GM21825 (cell line): ENCODE data around the gene PTPRG.

Source experiments
- ATAC-seq: cut with Tn5 transposase; IDR thresholded peaks from one replicate; pipeline ENCODE4 v1.9.1; 2021; ENCODE audit warnings: mild to moderate bottlenecking, moderate library complexity; ENCODE audit not compliant: unreplicated experiment

Gene PTPRG

DNA sequence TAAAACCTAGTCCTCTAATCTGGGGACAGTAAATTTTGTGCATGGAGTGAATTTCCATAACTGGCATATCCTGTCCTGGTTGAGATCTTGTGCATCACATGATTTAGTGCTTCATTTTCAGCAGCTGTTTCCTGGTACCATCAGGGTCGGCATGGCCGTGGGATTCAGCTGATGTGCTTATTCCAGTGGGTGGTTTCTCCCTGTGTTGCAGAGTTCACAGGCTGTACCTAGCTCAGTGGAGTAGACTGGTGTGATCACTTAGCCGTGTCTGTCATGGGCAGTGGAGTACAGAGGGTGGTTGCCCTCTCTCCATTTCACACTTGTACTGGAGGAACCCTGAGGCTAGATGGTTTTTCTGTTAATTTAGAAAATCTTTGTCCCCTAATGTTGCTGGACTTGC lies 228.5 kb downstream of the PTPRG start:
- no peak for ATAC-seq

DNA sequence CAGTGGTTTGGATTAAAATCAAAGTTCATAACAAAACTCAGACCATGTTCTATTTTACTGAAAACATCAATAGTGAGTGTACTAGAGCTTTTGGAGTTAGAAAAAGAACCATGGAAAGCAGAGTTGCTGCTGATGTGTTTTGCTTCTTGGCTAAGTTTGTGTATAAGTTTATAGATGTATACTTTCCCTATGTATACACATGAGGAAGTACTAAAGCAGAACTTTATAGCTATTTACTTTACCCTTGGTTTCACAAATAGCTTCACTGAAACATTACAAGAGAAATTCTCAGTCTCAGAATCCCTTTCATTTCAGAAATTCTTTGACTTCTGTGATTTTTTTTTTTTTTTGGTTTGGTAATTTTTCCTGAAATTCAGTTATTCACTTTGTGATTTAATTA lies 229.0 kb downstream of the PTPRG start:
- ATAC-seq = no peak

DNA sequence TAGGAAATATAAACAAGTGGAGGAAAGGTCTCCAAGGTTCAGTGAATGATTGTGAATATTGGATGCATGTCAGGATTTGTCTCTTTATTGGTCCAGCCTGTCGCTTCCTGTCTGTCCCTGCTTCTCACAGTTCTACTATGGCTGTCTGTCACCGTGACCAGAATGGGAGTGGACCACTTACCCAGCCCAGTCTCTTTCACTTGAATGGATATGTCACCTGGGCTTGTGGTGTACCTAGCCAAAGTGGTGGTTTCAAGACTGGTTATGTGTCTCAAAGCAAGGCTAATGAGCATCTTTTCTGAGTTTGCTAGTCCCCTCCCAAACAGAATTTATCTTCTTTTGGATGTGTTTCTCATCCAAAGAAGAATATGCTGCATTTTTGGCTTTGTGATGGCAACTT lies 231.7 kb downstream of the PTPRG start:
- ATAC-seq = no peak

DNA sequence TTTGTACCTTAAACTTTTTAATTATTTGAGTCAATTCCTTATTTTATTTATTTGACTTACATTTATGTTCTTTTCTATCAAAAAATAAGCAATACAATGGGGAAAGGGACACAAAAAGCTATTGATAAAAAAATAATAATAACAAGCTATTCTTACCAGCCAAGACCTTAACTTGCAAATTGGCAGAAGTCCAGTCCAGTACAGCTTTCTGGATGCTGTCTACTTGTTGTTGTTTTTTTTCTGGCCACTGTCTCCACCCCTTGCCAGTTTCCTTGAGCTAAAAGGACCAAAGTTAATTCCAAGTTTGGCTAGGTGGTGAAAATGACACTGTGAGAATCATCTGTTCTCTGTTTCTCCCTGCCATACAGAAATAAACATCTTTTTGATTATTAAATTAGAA lies 232.2 kb downstream of the PTPRG start:
- ATAC-seq = no peak

DNA sequence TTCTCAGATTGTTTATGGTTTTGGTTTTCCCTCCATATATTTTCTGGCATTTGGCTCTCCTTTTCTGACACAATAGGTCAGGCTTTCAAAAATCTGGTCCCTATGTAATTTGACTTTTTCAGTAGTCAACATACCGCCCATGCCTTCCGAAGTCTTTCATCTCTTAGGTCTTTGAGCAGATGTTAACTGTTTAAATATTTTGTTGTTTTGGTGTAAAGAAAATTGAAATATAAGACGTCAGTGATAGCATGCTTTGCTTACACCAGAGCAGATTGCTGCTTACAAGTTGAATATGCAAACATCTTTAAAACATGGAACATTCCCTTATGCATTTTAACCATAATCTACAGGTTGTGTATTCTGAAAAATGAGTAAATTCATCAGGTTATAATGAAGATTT lies 233.0 kb downstream of the PTPRG start:
- ATAC-seq = no peak

DNA sequence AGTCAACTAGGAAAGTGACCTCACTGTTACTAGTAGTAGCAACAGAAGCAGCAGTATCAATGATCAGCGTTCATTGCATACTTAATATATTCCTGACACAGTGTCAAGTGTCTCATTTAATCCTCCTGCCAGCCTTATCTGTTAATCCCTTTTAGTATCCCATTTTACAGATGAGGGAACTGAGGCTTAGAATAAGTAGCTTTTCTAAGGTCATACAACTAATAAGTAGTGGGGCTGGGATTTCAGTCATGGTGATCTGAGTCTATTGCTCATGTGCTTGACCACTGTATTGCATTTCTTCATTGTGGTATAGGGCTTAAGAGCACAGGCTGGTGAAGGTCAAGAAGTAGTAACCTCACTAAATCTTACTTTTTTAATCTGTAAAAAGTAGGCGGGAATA lies 233.6 kb downstream of the PTPRG start:
- no peak for ATAC-seq

DNA sequence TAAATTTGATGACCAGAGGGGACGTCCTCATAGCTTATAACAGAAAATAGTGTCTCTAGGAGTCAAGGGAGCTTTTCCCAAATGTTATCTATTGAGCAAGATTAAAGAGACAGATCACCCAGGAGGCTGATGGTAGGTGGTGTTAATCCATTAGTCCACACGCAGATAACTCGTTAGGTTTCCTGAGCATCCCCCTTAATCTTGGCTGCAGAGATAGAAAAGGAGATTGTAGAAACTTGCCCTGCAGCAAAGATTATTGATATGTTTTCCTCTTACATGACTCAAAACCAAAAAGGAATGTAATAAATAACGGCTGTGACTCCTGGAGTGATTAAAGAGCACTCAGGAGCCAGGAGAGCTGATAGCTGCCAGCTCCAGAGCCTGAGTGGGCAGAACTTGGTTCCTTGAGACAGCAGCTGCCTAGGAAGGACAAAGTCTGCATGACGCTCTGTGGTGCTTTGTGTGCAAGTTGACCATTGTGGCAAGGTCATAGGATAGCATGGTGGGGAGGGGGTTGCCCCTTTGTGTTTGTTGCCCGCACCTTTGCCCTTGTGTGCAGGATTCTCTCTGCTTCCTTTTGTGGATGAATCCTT lies 234.8 kb downstream of the PTPRG start:
- ATAC-seq = no peak

DNA sequence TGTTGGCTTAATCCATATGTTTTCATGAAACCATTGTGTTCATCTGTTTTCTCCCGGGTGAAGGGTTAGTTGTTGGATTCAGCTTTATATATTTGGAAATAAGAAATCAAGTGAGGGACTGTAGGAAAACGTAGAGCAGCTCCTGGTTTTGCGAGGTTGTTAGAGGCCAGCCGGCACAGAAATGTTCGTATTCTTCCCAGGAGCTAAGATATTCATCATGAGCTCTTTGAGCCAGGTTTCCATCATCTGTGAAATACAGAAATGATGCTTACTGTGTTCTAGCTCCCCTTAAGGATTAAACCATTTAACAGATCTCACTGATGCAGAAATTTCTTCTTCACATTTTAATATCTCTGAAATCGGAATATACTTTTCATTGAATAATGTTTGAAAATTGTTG lies 235.5 kb downstream of the PTPRG start:
- ATAC-seq = no peak

DNA sequence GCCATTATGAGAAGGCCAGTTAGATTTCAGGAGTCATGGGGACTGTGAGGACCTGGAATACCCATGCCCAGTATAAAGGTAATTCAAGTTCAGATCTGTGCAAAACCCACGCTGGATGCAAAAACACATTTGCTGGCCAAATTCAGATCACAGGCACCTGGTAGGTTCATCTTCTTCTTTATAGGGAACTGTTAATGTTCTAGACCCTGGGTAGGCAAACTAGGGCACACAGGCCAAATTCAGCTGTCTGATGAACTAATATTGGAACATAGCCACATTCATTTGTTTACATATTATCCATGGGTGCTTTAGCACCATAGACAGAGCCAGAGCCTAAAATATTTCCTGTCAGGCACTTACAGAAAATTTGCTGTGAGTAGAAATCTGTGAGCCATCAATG lies 241.4 kb downstream of the PTPRG start:
- no peak for ATAC-seq

DNA sequence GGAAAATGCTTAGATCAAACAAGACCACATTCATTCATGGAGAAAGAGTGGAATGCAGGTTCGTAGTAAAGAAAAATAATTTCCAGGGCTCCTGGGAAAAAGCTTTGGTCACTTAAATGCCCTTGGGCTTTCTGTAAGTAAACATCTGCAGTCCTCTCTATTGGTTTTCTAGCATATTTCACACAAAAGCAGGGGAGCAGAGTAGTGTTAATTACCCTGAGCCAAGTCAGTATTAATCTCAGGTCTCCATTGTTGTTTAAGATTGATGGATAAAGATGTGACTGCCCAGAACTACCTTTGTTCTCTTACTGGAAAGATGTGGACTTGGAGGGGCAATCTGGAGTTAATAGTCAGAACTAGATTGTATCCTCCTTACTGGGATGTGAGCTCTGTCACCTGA lies 242.6 kb downstream of the PTPRG start:
- ATAC-seq = no peak

DNA sequence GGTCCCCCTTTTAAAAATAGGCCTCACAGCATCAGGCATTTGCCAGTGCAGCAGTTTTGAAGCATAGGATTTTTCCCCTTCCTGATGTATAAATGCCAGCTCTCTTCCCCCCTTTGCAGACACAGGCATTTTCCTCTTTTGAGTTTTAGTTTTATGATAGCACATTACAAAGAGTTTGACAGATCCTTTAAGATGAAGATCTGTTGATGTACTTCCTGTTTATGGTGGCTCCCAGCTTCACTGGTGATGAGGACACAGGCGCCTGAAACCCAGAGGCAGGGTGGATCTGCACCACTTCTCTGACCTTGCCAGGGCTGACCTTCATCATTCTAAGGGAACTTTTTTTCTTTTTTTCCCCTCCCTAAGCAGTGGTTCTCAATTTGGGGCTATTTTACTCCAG lies 243.4 kb downstream of the PTPRG start:
- no peak for ATAC-seq

DNA sequence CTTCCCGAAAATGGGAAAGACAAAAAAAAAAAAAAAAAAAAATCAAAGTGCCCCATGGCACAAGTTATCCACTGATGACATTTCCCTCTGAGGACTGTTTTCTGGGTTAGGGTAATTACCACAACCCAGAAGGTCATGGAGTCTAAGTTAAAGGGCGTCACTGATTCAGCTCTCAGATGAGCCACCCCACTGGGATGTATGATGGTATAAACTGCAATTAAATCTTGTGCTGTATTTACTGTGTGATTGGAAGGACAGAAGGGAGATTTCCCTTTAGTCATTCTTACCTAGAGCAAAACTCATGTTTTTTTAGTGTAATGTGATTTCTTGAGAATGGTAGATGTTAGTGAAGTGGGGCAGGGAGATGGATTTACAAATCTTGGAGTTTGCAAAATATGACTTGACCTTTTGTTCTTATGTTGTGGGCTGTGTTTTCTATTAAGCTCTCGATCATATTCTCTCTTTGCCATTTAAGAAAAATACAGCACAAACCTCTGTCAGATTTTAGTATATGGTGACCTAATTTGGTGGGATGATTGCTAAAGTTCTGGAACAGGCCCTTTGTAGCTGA lies 244.2 kb downstream of the PTPRG start:
- no peak for ATAC-seq

DNA sequence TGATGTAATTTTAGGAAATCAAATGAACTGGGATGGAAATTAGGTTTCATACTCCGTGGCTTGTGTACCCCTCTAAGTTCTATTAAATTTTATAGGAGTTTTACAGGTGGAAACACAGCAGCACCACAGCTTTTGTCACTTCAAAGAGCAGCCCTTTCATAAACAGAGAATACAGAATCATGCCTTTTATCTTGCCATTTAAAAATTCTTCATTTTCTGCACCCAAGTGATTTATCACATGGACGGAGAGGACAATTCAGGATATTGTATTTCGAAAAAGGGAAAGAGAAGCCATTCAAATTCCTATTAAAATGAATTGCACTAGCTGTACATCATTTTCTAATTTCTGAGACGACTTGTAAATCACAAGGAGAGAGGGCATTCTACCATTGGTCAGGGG lies 245.4 kb downstream of the PTPRG start:
- ATAC-seq = no peak

DNA sequence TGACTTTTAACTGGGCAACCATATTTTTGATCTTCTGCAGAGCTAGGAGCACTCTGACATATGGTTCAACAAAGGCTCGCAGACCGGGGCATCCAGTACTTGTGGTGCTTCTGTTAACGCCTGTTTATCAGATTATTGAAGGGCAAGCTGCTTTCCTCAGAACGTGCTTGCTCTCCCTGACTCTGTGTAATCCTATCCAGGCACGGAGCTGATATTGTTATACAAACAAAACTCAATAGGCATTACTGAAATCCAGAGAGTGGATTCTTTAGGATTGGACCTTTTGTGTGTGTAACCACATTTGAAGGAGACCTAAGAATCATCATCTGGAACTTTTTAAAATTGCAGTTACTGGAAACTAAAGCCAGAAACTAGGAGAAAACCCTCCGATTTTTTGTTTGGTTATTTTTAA lies 246.5 kb downstream of the PTPRG start:
- no peak for ATAC-seq

DNA sequence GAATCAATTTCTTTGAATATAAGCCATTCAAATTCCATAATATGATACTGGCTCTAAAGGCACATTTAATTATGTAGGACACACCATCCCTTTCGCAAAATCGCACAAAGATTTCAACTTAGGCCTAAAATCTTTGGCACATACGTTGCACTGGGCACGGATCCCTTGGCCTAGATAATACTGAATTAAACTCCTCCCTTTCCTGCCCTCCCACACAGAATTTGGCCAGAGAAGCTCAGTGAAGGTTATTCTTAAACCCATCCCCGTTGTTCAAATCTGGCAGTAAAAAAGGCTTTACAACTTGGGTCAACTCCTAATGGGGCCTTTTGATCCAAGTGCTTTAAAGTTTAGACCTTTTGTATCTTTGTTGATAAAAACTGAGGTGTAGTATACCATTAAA lies 247.2 kb downstream of the PTPRG start:
- ATAC-seq = no peak

DNA sequence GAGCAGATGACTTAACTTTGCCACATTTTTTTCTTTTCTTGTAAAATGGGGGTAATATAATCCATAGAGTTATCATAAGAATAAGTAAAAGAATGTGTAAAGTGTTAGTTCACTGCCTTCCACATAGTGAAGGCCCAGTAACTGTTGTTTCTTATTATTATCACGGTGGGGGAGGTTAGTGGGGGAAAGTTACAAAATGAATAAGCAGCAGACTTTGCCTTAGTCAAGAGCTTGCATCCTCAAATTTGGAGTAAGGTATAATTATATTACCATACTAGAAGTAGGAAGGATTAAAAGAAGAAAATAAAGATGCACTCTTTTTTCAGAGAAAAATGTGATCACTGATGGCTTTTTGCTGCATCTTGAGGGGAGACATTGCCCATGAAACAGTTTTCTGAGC lies 247.6 kb downstream of the PTPRG start:
- ATAC-seq = no peak

DNA sequence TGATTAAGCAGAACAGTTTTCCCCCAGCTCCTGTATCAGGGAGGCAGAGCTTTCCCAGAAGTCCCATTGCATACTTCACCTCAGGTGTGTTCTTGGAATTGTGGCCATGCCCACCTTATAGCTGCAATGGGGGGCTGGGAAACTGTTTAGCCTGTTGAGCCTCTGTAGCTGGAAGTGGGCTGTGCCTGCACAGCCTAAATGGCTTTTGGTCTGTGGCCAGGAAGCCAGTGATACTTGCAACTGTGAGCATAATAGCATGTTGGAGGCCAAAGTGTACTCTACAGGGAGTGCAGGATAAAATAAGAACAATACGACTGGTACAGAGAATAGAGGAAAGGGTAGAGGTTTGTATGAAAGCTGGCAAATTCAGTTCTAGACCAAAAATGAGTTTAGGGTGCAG lies 248.5 kb downstream of the PTPRG start:
- ATAC-seq = no peak

DNA sequence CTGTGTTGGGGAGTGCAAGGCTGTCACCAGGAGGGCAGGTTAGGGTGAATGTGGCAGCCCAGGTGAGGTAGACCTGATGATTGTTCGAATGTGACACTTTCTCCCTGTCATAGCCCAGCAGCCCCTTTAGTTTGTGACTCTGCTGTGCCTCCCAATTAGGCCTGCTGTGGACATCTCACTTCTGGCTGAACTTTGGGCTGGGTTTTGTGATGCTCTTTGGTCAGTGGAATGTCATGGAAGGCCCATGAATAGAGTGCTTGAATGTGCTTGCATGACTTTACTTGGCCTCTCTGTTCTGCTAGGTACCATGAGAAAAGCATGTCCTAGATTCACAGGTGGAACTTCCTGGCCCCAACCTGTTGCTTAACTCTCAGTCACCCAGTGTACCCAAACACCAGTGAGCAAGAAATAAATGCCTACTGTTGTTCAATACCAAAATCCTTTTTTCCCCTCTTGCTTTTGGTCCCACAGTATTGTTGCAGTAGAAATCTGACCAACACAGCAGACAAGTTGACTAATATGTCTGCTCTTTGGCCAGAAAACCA lies 249.7 kb downstream of the PTPRG start:
- ATAC-seq = no peak

DNA sequence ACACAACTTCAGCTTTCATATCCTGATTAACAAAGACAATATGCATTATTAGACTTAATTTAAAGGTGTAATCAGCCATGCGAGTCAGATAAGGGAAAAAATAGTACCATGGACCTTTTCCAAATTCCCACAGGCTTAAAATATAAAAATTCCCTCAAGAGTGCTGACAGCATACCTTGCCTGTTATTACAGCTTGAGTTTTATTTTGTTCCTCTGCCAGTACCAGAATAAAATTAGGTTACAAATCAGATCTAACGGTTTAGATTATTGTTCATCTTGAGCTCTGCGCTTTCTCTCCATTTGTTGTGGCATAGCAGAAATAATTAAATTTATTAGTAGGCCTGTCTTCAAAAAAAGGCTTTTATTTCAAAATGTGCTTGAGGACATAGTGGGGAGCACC lies 250.3 kb downstream of the PTPRG start:
- no peak for ATAC-seq

DNA sequence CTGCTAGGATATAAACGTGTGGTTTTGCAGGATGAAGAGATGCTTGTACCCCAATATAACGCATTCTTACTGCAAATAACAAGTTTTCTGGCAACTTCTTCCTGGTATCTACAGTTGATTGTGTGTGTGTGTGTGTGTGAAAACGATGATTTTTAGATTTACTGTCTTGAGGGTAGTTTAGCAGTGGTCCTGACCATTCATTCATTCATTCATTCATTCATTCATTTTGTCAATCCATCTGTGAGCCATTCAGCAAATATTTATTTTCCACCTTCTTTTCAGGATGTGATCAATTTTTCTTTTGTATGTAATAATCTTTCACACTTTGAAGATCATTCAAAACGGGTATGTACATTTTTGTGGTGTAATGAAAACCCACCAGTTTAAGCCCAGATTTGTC lies 250.7 kb downstream of the PTPRG start:
- no peak for ATAC-seq

DNA sequence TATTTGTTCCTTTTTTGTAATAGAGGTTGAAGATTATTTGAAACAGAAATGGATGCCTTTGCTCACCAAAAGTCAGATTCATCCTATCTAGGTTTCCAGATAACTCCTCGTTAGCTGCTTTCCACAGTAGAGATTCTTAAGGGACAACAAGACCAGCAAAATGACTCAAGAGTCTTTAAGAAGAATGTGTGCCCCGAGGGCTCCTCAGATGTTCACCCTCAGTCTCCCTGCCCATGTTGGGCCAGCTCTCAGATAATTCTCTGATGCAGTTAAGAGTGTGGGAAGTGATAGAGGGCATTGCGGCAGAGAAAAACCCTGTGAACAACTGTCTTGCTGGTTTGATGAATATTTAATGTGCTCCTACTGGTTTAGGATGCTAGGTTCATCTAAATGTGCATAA lies 251.1 kb downstream of the PTPRG start:
- ATAC-seq = no peak

DNA sequence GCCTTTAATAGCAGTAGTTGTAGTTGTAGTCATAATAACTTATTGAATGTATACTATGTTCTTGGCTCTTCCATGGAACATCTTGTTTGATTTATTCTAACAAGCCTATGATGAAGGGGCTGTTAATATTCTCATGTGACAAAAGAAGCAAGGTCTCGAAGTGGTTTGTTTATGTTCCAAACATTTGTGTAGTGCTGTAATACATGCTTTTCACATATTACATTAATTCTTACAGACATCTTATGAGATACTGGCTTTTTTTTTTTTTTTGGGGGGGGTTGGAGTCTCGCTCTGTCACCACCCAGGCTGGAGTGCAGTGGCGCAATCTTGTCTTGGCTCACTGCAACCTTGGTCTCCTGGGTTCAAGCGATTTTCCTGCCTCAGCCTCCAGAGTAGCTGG lies 252.3 kb downstream of the PTPRG start:
- no peak for ATAC-seq

DNA sequence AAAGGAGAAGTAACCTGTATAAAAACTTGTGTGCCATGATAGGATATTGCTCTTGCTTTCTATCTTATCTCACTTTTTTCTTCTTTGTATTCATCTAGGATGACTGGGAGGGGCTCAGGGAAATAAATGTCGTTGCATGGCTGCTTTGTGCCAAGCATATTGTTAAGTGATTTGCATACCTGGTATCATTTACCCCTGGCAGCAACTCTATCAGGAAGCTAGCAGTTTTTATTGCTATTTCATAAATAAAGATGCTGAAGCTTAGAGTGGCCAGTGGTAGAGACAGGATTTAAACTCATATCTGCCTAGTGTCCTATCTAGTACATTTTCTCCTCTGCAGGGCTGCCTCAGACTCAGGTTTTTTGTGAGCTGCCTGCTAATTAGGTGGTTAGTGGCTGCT lies 253.3 kb downstream of the PTPRG start:
- no peak for ATAC-seq
